Measurements from ENCODE around the gene ARHGAP26.

- TF ChIP-seq CTCF (IDR thresholded peaks at IDR 0.05), result no peak
- TF ChIP-seq POLR2A (IDR thresholded peaks at IDR 0.05), result no peak
These were observed 228.3 kb downstream of the ARHGAP26 start for GRCh38 chr5:142998316-142999020.
